GM13976 (cell line): ENCODE results near the gene GMIP.
A peak's percentile ranks its signal among the peaks of the same experiment; 100 is the strongest.
"Not testable (repeated sequence)": the region's sequence is repeated elsewhere in the genome, so short reads cannot be mapped to it uniquely, and the experiment has no call there.

Experiments
- DNase-seq: peaks from one replicate; pipeline ENCODE4 v3.0.0; 2012; ENCODE audit warnings: low spot score
- CTCF ChIP-seq: IDR thresholded peaks from 2 replicates; pipeline ENCODE4 v1.5.1; 2012; ENCODE audit warnings: borderline replicate concordance, mild to moderate bottlenecking; ENCODE audit not compliant: insufficient read depth; ENCODE audit errors: extremely low read depth, missing control alignments, control extremely low read depth
- in situ Hi-C: fragments of 300-500 bp; cut with MboI; formaldehyde crosslinking; loops from one replicate; pipeline ENCODE4 v1.12.0; 2022; ENCODE audit warnings: low sequenced_read_pairs, mixed read lengths, inconsistent platforms; ENCODE audit not compliant: unreplicated experiment

Gene GMIP

GRCh38 chr19:19643158-19644053 lies at the start of gene GMIP:
Gene GMIP (minus strand): TSS chr19:19643657. CDS start chr19:19643529, 128 bp downstream.
- peak; percentile 88 for TF ChIP-seq CTCF
- peak; percentile 97 for DNase-seq
- in situ Hi-C loops, result loop anchor here (5.0 to 25.0 kb wide), 2 partner anchors 106 to 281 kb away; partner anchors contain the start of gene CILP2

- in situ Hi-C loops, result no loop called here
- DNase-seq, result no peak
Measured at GRCh38 chr19:19691683-19692082, 48.2 kb upstream of the GMIP start.

GRCh38 chr19:19689023-19689422 lies 45.6 kb upstream of the GMIP start:
- DNase-seq, in situ Hi-C loops: not testable (repeated sequence)

More at GRCh38 chr19:19691683-19692082, 48.2 kb upstream of the GMIP start:
- no peak for TF ChIP-seq CTCF

GRCh38 chr19:19687090-19687489 lies 43.6 kb upstream of the GMIP start:
- no peak for TF ChIP-seq CTCF
- in situ Hi-C loops, result no loop called here
- no peak for DNase-seq

- no peak for DNase-seq
- in situ Hi-C loops, result no loop called here
- TF ChIP-seq CTCF, result no peak
Measured at GRCh38 chr19:19686580-19686979, 43.1 kb upstream of the GMIP start.

GRCh38 chr19:19686119-19686518 lies 42.7 kb upstream of the GMIP start:
- DNase-seq, in situ Hi-C loops: not testable (repeated sequence)

- in situ Hi-C loops, result no loop called here
- TF ChIP-seq CTCF, result no peak
Measured at GRCh38 chr19:19679176-19680073, 36.0 kb upstream of the GMIP start.

More at GRCh38 chr19:19679176-19680073, 36.0 kb upstream of the GMIP start:
- no peak for DNase-seq
